Gastroesophageal sphincter (tissue), 4 donors: Measurements from ENCODE around the gene CXADR. TPM values are rescaled to one million over a fixed set of nuclear protein-coding genes. Genes with fewer than 3 reads are reported as not detected.
A peak's percentile ranks its signal among the peaks of the same experiment; 100 is the strongest.

ENCODE experiments used
- ATAC-seq: fragments of 150-250 bp; one replicate; pipeline ENCODE4 v1.9.1; 2016; ENCODE audit warnings: mild to moderate bottlenecking, moderate library complexity
- H3K27ac ChIP-seq, 4 donors: fragments of 200-600 bp; sonication (generic) in 3 of 4; 1 replicate in 3 of 4; 2 replicates in 1 of 4; pipeline ENCODE4 v1.5.1; 2016 to 2019
- H3K27me3 ChIP-seq: fragments of 200-600 bp; sonication (generic); one replicate; pipeline ENCODE4 v1.5.1; 2019
- H3K36me3 ChIP-seq, 2 donors: fragments of 200-600 bp; sonication (generic); one replicate each; pipeline ENCODE4 v1.5.1; 2019; ENCODE audit warnings: control low read depth in 1 of 2
- H3K4me1 ChIP-seq, 3 donors: fragments of 200-600 bp; sonication (generic); 1 replicate in 2 of 3; 2 replicates in 1 of 3; pipeline ENCODE4 v1.5.1; 2016 to 2019; ENCODE audit warnings: control low read depth in 2 of 3
- H3K4me3 ChIP-seq, 2 donors: fragments of 200-600 bp; sonication (generic); one replicate each; pipeline ENCODE4 v1.5.1; 2019; ENCODE audit warnings: mild to moderate bottlenecking in 1 of 2, moderate library complexity in 1 of 2
- H3K9me3 ChIP-seq, 3 donors: fragments of 200-600 bp; sonication (generic); one replicate each; pipeline ENCODE4 v1.5.1; 2017 to 2019; ENCODE audit warnings: control low read depth in 2 of 3
- EP300 ChIP-seq: sonication (generic); formaldehyde crosslinking; IDR thresholded peaks from one replicate; pipeline ENCODE4 v1.6.1; 2017; ENCODE audit warnings: antibody characterized with exemption, mild to moderate bottlenecking
- POLR2A ChIP-seq, 2 donors: fragments of 450-650 bp; IDR thresholded peaks; one replicate each; pipeline ENCODE4 v1.6.1; 2017; ENCODE audit warnings: antibody characterized with exemption in 2 of 2, mild to moderate bottlenecking in 2 of 2, moderate library complexity in 1 of 2
- POLR2AphosphoS5 ChIP-seq: sonication (generic); formaldehyde crosslinking; IDR thresholded peaks from one replicate; pipeline ENCODE4 v1.6.1; 2017; ENCODE audit warnings: antibody characterized with exemption
- WGBS, 2 donors: methylation state at CpG; one replicate each; pipeline ENCODE4 v1.1.5; 2018; ENCODE audit warnings: low coverage in 1 of 2; 5-methylcytosine and 5-hydroxymethylcytosine counted together
- total RNA-seq, 4 donors: library from RNA; depleted of rRNA; stranded (reverse); fragments of >200 nt; gene quantifications; one replicate each; pipeline ENCODE4 v1.1.0, GENCODE V29; 2016
- TF ChIP-seq, protein P1 (sequence below), 4 experiments: fragments of 200-600 bp in 2 of 4; fragments of 450-650 bp in 2 of 4; sonication (generic) in 1 of 4; IDR thresholded peaks; one replicate each; pipeline ENCODE4 v1.5.1; 2017 to 2019; ENCODE audit warnings: antibody characterized with exemption in 4 of 4, mild to moderate bottlenecking in 2 of 4, moderate library complexity in 2 of 4

The CXADR gene
- total RNA-seq, 4 donors from 2014 or later, result 0.54 to 10.6 (median 4.4) TPM

DNA sequence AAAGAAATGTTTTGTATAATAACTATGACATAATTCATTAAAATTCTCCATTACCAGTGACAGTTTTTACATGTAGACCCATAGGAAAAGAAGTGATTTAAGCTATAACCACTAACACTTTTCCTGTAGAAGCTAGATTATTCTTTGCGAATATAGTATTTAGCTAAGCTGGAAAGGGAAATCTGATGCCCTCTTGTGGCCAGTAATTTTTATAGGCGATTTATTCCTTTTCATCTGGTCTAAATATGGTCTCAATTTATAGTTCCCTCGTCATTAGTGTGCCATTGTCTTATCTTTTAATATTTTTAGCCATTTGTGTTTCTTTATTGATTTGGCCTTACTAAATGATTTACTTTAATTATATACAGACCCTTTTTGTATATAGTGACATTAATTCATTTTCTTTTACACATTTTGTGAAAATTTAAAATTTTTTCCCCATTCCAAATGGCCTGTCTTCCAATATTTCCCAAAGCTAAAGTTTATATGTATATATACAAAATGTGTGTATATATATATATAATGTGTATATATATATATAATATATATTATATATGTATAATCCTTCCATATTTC is 73.1 kb downstream of the CXADR start:
- no peaks in the 10 kb centered on the region for H3K9me3 ChIP-seq
- H3K27ac ChIP-seq, result no peak overlapping the region
- peaks cover 0 to 4% of the 10 kb centered on the region in 2 donors for H3K36me3 ChIP-seq
- H3K4me1 ChIP-seq, result no peaks in the 10 kb centered on the region
- WGBS, 2 donors, result 3% methylated on average over 3 of the region's 3 CpGs
- H3K27me3 ChIP-seq, result no peaks in the 10 kb centered on the region
- no peak overlapping the region for H3K4me3 ChIP-seq
- TF ChIP-seq, protein P1, sequence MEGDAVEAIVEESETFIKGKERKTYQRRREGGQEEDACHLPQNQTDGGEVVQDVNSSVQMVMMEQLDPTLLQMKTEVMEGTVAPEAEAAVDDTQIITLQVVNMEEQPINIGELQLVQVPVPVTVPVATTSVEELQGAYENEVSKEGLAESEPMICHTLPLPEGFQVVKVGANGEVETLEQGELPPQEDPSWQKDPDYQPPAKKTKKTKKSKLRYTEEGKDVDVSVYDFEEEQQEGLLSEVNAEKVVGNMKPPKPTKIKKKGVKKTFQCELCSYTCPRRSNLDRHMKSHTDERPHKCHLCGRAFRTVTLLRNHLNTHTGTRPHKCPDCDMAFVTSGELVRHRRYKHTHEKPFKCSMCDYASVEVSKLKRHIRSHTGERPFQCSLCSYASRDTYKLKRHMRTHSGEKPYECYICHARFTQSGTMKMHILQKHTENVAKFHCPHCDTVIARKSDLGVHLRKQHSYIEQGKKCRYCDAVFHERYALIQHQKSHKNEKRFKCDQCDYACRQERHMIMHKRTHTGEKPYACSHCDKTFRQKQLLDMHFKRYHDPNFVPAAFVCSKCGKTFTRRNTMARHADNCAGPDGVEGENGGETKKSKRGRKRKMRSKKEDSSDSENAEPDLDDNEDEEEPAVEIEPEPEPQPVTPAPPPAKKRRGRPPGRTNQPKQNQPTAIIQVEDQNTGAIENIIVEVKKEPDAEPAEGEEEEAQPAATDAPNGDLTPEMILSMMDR (IDR thresholded peaks at IDR 0.05), result peak; percentile 56 to 69 (median 64)
- TF ChIP-seq POLR2AphosphoS5 (no peak), POLR2A (IDR thresholded peaks at IDR 0.05) (no peak), EP300 (no peak)
- no peak for ATAC-seq

DNA sequence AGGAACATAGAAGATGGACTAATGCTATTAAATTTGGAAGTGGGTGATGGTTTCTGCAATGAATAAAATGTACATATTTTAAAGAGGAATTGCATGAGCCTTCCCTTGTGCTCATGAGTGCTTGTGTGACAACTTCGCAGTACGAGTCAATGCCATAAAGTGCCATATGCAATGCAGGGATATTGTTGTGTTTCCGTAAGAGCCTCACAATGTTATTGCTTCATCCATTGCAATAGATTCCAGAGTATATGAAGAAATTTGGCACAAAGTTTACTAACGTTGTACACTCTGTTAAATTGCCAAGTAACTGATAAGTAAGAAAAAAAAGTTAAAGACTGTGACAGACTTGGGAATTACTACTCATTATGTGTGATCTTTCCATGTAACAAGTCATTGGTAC is 77.6 kb downstream of the CXADR start:
- peaks cover 0 to 33% of the 10 kb centered on the region in 2 donors for H3K36me3 ChIP-seq
- no peak for ATAC-seq
- H3K4me1 ChIP-seq, result no peaks in the 10 kb centered on the region
- no peaks in the 10 kb centered on the region for H3K27me3 ChIP-seq
- no peaks in the 10 kb centered on the region for H3K9me3 ChIP-seq
- no peak for TF ChIP-seq POLR2AphosphoS5
- TF ChIP-seq EP300, result no peak
- no peak for TF ChIP-seq POLR2A (IDR thresholded peaks at IDR 0.05)
- TF ChIP-seq, protein P1 (IDR thresholded peaks at IDR 0.05), result no peak
- no peak overlapping the region for H3K4me3 ChIP-seq
- H3K27ac ChIP-seq, result no peak overlapping the region
- 73 to 77% methylated on average over 4 of the region's 4 CpGs for WGBS, 2 donors

DNA sequence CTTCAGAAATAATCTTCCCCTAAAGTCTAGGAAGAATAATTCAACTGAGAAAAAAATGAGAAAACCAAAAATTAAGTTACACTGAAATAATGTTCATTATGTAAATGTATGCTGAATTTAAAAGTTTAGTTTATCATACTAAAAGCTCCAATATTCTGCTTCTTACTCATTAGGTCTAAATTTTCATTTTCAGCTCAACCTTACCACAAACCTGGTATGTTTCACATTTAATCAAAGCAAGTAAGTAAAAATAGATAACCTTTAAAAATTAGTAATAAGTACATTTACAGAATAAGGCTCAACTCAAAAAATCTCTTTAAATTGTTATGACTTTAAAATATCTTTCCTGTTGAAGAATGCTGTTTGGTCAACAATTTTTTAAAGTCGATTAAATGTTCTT is 84.8 kb downstream of the CXADR start:
- Histone ChIP-seq H3K9me3 (no peaks in the 10 kb centered on the region), H3K27me3 (no peaks in the 10 kb centered on the region), H3K36me3 (peaks cover 0 to 78% of the 10 kb centered on the region in 2 donors), H3K4me3 (no peak overlapping the region), H3K27ac (no peak overlapping the region), H3K4me1 (no peaks in the 10 kb centered on the region)
- WGBS, 2 donors, result 86 to 89% methylated on average over 1 of the region's 1 CpG
- TF ChIP-seq, protein P1 (IDR thresholded peaks at IDR 0.05), result no peak
- no peak for TF ChIP-seq POLR2A (IDR thresholded peaks at IDR 0.05)
- TF ChIP-seq EP300, result no peak
- TF ChIP-seq POLR2AphosphoS5, result no peak
- ATAC-seq, result no peak

DNA sequence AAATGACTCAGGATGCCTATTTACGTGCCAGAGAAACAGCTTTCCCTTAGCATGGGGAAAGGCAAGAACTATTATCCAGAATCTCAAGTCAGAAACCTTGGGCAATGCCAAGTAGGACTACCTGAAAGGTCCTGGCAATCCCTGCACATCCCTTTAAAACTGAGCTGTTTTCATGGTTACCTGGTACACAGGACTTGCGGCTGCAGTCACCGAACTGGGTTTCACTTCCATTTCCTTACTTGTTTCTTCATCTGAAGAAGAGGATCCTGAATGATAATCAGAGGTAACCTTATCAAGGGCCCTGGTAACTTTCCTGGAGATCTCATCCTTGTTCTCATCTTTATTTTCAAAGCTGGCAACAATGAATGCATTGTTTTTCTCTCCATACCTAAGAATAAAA is 85.6 kb downstream of the CXADR start:
- TF ChIP-seq POLR2A (IDR thresholded peaks at IDR 0.05) (no peak), POLR2AphosphoS5 (no peak), EP300 (no peak)
- TF ChIP-seq, protein P1 (IDR thresholded peaks at IDR 0.05), result no peak
- WGBS, 2 donors, result 89 to 100% methylated on average over 3 of the region's 3 CpGs
- ATAC-seq, result no peak
- Histone ChIP-seq H3K4me1 (no peaks in the 10 kb centered on the region), H3K27me3 (no peaks in the 10 kb centered on the region), H3K4me3 (no peak overlapping the region), H3K27ac (no peak overlapping the region), H3K36me3 (peaks cover 0 to 78% of the 10 kb centered on the region in 2 donors), H3K9me3 (no peaks in the 10 kb centered on the region)

DNA sequence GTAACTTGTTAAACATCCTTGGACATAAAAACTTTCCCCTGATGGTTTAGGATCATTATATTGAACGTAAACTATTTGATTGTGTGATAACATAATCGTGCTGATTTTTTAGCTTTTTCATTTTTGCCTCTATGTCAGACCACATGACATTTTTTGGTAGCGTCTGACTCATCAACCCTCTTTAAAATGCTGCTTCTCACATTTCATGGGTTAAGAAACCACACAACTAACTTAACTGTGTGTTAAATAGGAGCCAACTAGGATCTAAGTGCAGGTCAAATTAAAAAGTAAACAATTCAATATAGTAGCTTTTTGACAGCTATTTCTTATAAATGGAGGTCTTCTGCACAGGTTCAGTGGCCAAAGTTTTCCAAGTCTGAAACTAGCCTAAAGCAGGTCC is 90.0 kb downstream of the CXADR start:
- no peak overlapping the region for H3K4me3 ChIP-seq
- ATAC-seq, result no peak
- peaks cover 0 to 68% of the 10 kb centered on the region in 2 donors for H3K36me3 ChIP-seq
- no peak overlapping the region for H3K27ac ChIP-seq
- WGBS, 2 donors, result 75 to 88% methylated on average over 2 to 3 of the region's 3 CpGs
- no peaks in the 10 kb centered on the region for H3K27me3 ChIP-seq
- H3K9me3 ChIP-seq, result no peaks in the 10 kb centered on the region
- no peak for TF ChIP-seq EP300
- TF ChIP-seq, protein P1 (IDR thresholded peaks at IDR 0.05), result no peak
- no peak for TF ChIP-seq POLR2A (IDR thresholded peaks at IDR 0.05)
- no peak for TF ChIP-seq POLR2AphosphoS5
- no peaks in the 10 kb centered on the region for H3K4me1 ChIP-seq
